Keratinocyte (primary cell): Measurements from ENCODE around the gene HOXD4. TPM values are rescaled to one million over a fixed set of nuclear protein-coding genes. Genes with fewer than 3 reads are reported as not detected.

Experiments used
- DNase-seq: peaks from one replicate; pipeline ENCODE4 v3.0.0-alpha.2; 2011; ENCODE audit warnings: low read depth, missing footprints, low spot score
- FAIRE-seq: peaks from 2 replicates; lab custom pipeline; 2011; peaks lifted over from hg19 to GRCh38; lab: Jason Lieb, UNC
- H2AFZ ChIP-seq: 2 replicates; pipeline ENCODE4 v1.6.0; 2012; ENCODE audit warnings: low read length, control low read depth, inconsistent platforms; ENCODE audit not compliant: control insufficient read depth
- H3K27ac ChIP-seq: 2 replicates; pipeline ENCODE4 v1.5.1; 2011; ENCODE audit warnings: low read length; ENCODE audit not compliant: control insufficient read depth, insufficient read depth
- H3K27me3 ChIP-seq: 3 replicates; pipeline ENCODE4 v1.6.0; 2011; ENCODE audit warnings: low read length; ENCODE audit not compliant: control insufficient read depth, insufficient read depth; ENCODE audit errors: extremely low read depth
- H3K36me3 ChIP-seq, 2 experiments: 2 replicates in 1 of 2; 3 replicates in 1 of 2; pipeline ENCODE4 v1.5.1; 2011; ENCODE audit warnings: low read length in 2 of 2, mild to moderate bottlenecking in 1 of 2; ENCODE audit not compliant: control insufficient read depth in 2 of 2, insufficient read depth in 2 of 2; ENCODE audit errors: extremely low read depth in 1 of 2
- H3K4me1 ChIP-seq: 3 replicates; pipeline ENCODE4 v1.5.1; 2011; ENCODE audit warnings: low read length; ENCODE audit not compliant: control insufficient read depth, insufficient read depth; ENCODE audit errors: extremely low read depth
- H3K4me2 ChIP-seq: 3 replicates; pipeline ENCODE4 v1.6.0; 2011; ENCODE audit warnings: low read depth, low read length; ENCODE audit not compliant: control insufficient read depth, insufficient read depth; ENCODE audit errors: extremely low read depth
- H3K4me3 ChIP-seq, 3 experiments: fragments of 200-600 bp in 1 of 3; sonication (generic) in 1 of 3; 2 replicates in 2 of 3; 3 replicates in 1 of 3; pipeline ENCODE4 v1.5.1; 2011 to 2016; ENCODE audit warnings: low read length in 3 of 3, mild to moderate bottlenecking in 3 of 3, control low read depth in 2 of 3, inconsistent platforms in 1 of 3, low read depth in 1 of 3, mixed read lengths in 1 of 3, mixed run types in 1 of 3, moderate library complexity in 1 of 3; ENCODE audit not compliant: control insufficient read depth in 2 of 3, insufficient read depth in 2 of 3; ENCODE audit errors: extremely low read depth in 1 of 3
- H3K79me2 ChIP-seq: 2 replicates; pipeline ENCODE4 v1.6.0; 2012; ENCODE audit warnings: low read length; ENCODE audit not compliant: control insufficient read depth, insufficient read depth
- H3K9ac ChIP-seq: 3 replicates; pipeline ENCODE4 v1.6.0; 2011; ENCODE audit warnings: low read length; ENCODE audit not compliant: control insufficient read depth, insufficient read depth; ENCODE audit errors: extremely low read depth
- H3K9me1 ChIP-seq: 3 replicates; pipeline ENCODE4 v1.6.0; 2011; ENCODE audit warnings: low read length; ENCODE audit not compliant: control insufficient read depth, insufficient read depth; ENCODE audit errors: extremely low read depth
- H3K9me3 ChIP-seq: 2 replicates; pipeline ENCODE4 v1.5.1; 2012; ENCODE audit warnings: low read depth, low read length; ENCODE audit not compliant: control insufficient read depth
- H4K20me1 ChIP-seq: 3 replicates; pipeline ENCODE4 v1.6.0; 2011; ENCODE audit warnings: low read length; ENCODE audit not compliant: control insufficient read depth, insufficient read depth; ENCODE audit errors: extremely low read depth
- CTCF ChIP-seq, 3 experiments: IDR thresholded peaks in 1 of 3; conservative IDR thresholded peaks in 1 of 3; optimal IDR thresholded peaks in 1 of 3; 2 replicates in 2 of 3; 3 replicates in 1 of 3; pipeline versions ENCODE3 to v1.5.1; 2011; ENCODE audit warnings: low read length in 3 of 3, mild to moderate bottlenecking in 3 of 3, moderate library complexity in 2 of 3, control low read depth in 1 of 3, inconsistent platforms in 1 of 3; ENCODE audit not compliant: insufficient read depth in 2 of 3; ENCODE audit errors: extremely low read depth in 1 of 3
- EZH2 ChIP-seq: IDR thresholded peaks from one replicate; pipeline ENCODE4 v1.6.1; 2012; ENCODE audit warnings: inconsistent platforms, mild to moderate bottlenecking, low read length, moderate library complexity
- dilution Hi-C: fragments of 300-500 bp; cut with MboI; formaldehyde crosslinking; loops from one replicate; pipeline ENCODE4 v1.7.0; 2020; ENCODE audit warnings: low sequenced_read_pairs; ENCODE audit not compliant: extremely low pct_ligation_motif_present
- polyA plus RNA-seq, 5 experiments: library from polyadenylated mRNA; depleted of rRNA in 3 of 5; stranded (reverse) in 3 of 5; stranded (forward) in 1 of 5; unstranded in 1 of 5; fragments of >200 nt; gene quantifications; 1 replicate in 1 of 5; 2 replicates in 3 of 5; 3 replicates in 1 of 5; pipeline versions ENCODE4 v1.2.1 to v1.2.3, GENCODE V29; 2011 to 2012; ENCODE audit warnings: missing spikeins in 2 of 5, low read depth in 1 of 5, low replicate concordance in 1 of 5

HOXD4 gene
- polyA plus RNA-seq, 1 donor (not counting 4 experiments of a cell fraction or from before 2014, with no cell fraction given) = not detected

- Histone ChIP-seq H4K20me1 (no peaks in the 10 kb centered on the region), H3K4me3 (no peak overlapping the region), H2AFZ (no peak overlapping the region), H3K36me3 (no peaks in the 10 kb centered on the region), H3K9me1 (no peaks in the 10 kb centered on the region), H3K27ac (no peak overlapping the region), H3K9me3 (peaks cover 5% of the 10 kb centered on the region), H3K4me1 (no peaks in the 10 kb centered on the region), H3K79me2 (no peaks in the 10 kb centered on the region), H3K4me2 (no peak overlapping the region), H3K9ac (no peak overlapping the region), H3K27me3 (peaks cover 74% of the 10 kb centered on the region)
- dilution Hi-C loops = loop anchor here (25.0 kb wide), 1 partner anchor 467 kb away; no protein-coding TSS in a partner anchor
- FAIRE-seq (no peak), DNase-seq (no peak)
- TF ChIP-seq CTCF (optimal IDR thresholded peaks at IDR 0.05 in 1 of 3, IDR thresholded peaks at IDR 0.05 in 1 of 3, conservative IDR thresholded peaks at IDR 0.05 in 1 of 3; ENCODE audit: extremely low read depth in 1 of 3, insufficient read depth in 2 of 3, low read length in 3 of 3) = no peak
- no peak for TF ChIP-seq EZH2
Observed at GRCh38 chr2:176170602-176171305, 19.4 kb downstream of the HOXD4 start.

- no peaks in the 10 kb centered on the region for H3K9me1 ChIP-seq
- no peak overlapping the region for H3K4me3 ChIP-seq
- no peaks in the 10 kb centered on the region for H3K36me3 ChIP-seq
- peaks cover under 1% of the 10 kb centered on the region for H4K20me1 ChIP-seq
- FAIRE-seq = no peak
- TF ChIP-seq CTCF (optimal IDR thresholded peaks at IDR 0.05 in 1 of 3, IDR thresholded peaks at IDR 0.05 in 1 of 3, conservative IDR thresholded peaks at IDR 0.05 in 1 of 3; ENCODE audit: extremely low read depth in 1 of 3, insufficient read depth in 2 of 3, low read length in 3 of 3) (no peak), EZH2 (no peak)
- H2AFZ ChIP-seq = no peak overlapping the region
- no peaks in the 10 kb centered on the region for H3K4me1 ChIP-seq
- H3K27me3 ChIP-seq = peaks cover 75% of the 10 kb centered on the region
- H3K4me2 ChIP-seq = no peak overlapping the region
- peaks cover 5% of the 10 kb centered on the region for H3K9me3 ChIP-seq
- no peak overlapping the region for H3K9ac ChIP-seq
- no peaks in the 10 kb centered on the region for H3K79me2 ChIP-seq
- dilution Hi-C loops = loop anchor here (25.0 kb wide), 1 partner anchor 466 kb away; no protein-coding TSS in a partner anchor
- no peak overlapping the region for H3K27ac ChIP-seq
- DNase-seq = no peak
Observed at GRCh38 chr2:176171351-176172006, 20.1 kb downstream of the HOXD4 start.
